HL-60 (cell line): ENCODE measurements around the gene ERVMER34-1.

Experiments used
- DNase-seq, 2 experiments: peaks; one replicate each; pipeline ENCODE4 v3.0.0-alpha.2; 2010 to 2020; ENCODE audit warnings: low read depth in 1 of 2, low spot score in 1 of 2
- H3K27ac ChIP-seq: fragments of 250-450 bp; sonication (Bioruptor Pico); replicated peaks from 2 replicates; pipeline ENCODE4 v1.5.1; 2020; ENCODE audit warnings: mild to moderate bottlenecking, moderate library complexity
- H3K27me3 ChIP-seq: fragments of 250-450 bp; sonication (Bioruptor Pico); 2 replicates; pipeline ENCODE4 v1.5.1; 2021; ENCODE audit warnings: mild to moderate bottlenecking, moderate library complexity; ENCODE audit not compliant: insufficient read depth, poor library complexity, severe bottlenecking
- H3K4me3 ChIP-seq: replicated peaks from 2 replicates; pipeline ENCODE4 v1.5.1; 2011; ENCODE audit warnings: mild to moderate bottlenecking, control low read depth, low read length; ENCODE audit not compliant: insufficient read depth
- CTCF ChIP-seq: IDR thresholded peaks from one replicate; pipeline ENCODE4 v1.5.1; 2011; ENCODE audit warnings: low read length, control low read depth, inconsistent platforms; ENCODE audit not compliant: insufficient read depth
- GABPA ChIP-seq: IDR thresholded peaks from 2 replicates; pipeline ENCODE4 v1.6.1; 2012; ENCODE audit warnings: low read depth
- POLR2AphosphoS5 ChIP-seq: IDR thresholded peaks from 2 replicates; pipeline ENCODE4 v1.6.1; 2012; ENCODE audit warnings: low read depth
- REST ChIP-seq: IDR thresholded peaks from 2 replicates; pipeline ENCODE4 v1.6.1; 2012; ENCODE audit warnings: low read depth; ENCODE audit not compliant: insufficient replicate concordance
- SPI1 ChIP-seq: IDR thresholded peaks from 2 replicates; pipeline ENCODE4 v1.6.1; 2012; ENCODE audit warnings: low read depth, mild to moderate bottlenecking, borderline replicate concordance

Gene ERVMER34-1

GRCh38 chr4:52713456-52713937 is 37.7 kb downstream of the ERVMER34-1 start:
- Histone ChIP-seq H3K4me3 (peak overlapping the region; percentile 80), H3K27ac (peak overlapping the region; percentile 75), H3K27me3 (no peaks in the 10 kb centered on the region)
- TF ChIP-seq CTCF (no peak), GABPA (no peak), REST (no peak), POLR2AphosphoS5 (no peak), SPI1 (no peak)
- peak; percentile 26 to 27 for DNase-seq

- TF ChIP-seq SPI1 (peak; percentile 63; the same call in 1 of the 2 replicates), REST (peak; percentile 68), CTCF (no peak), GABPA (no peak), POLR2AphosphoS5 (peak; percentile 93)
- Histone ChIP-seq H3K27ac (peak overlapping the region; percentile 75), H3K4me3 (peak overlapping the region; percentile 80), H3K27me3 (no peaks in the 10 kb centered on the region)
- DNase-seq = peak; percentile 81 to 98
Observed at GRCh38 chr4:52712251-52713130, 38.7 kb downstream of the ERVMER34-1 start.

- no peaks in the 10 kb centered on the region for H3K27me3 ChIP-seq
- TF ChIP-seq SPI1 (no peak), POLR2AphosphoS5 (no peak), CTCF (no peak), REST (no peak), GABPA (no peak)
- H3K27ac ChIP-seq = no peak overlapping the region
- no peak overlapping the region; the same call in 1 of the 2 replicates for H3K4me3 ChIP-seq
- DNase-seq = no peak
Observed at GRCh38 chr4:52711834-52712250, 39.4 kb downstream of the ERVMER34-1 start.
